HepG2 (cell line): ENCODE data around the gene AP4M1. TPM values are rescaled to one million over a fixed set of nuclear protein-coding genes. Genes with fewer than 3 reads are reported as not detected.

Source experiments
- ATAC-seq: fragments of 200-7000 bp; cut with Tn5 transposase; 3 replicates; pipeline ENCODE4 v1.9.1; 2020; ENCODE audit warnings: mild to moderate bottlenecking, moderate library complexity
- BruUV-seq: library from RNA; stranded (reverse); fragments of 400-500 nt; replicated peaks from 2 replicates; lab custom pipeline; 2021; lab: Mats Ljungman, UMichigan
- CTCF ChIA-PET: fragments of 300-600 bp; formaldehyde crosslinking; extraction: SDS; loops from one replicate; lab custom pipeline; 2021; ENCODE audit warnings: low total read pairs, inconsistent platforms, low intra/inter-chr PET ratio; lab: Yijun Ruan, JAX
- POLR2A ChIA-PET: fragments of 350-600 bp; sonication (Branson Sonifier 250); formaldehyde crosslinking; loops from one replicate; lab custom pipeline; 2020; ENCODE audit warnings: antibody characterized with exemption, inconsistent platforms; lab: Yijun Ruan, JAX
- DNase-seq: peaks from one replicate; pipeline ENCODE4 v3.0.0-alpha.2; 2015; ENCODE audit warnings: low spot score
- FAIRE-seq: peaks from 3 replicates; lab custom pipeline; 2011; peaks lifted over from hg19 to GRCh38; lab: Jason Lieb, UNC
- H2AFZ ChIP-seq: one replicate; pipeline ENCODE4 v1.6.1; 2011; ENCODE audit warnings: low read length, inconsistent platforms
- H3K27ac ChIP-seq: fragments of 300-600 bp; 3 replicates; pipeline ENCODE4 v1.8.0; 2011; ENCODE audit warnings: mixed run types, mild to moderate bottlenecking, mixed read lengths, low read length, inconsistent platforms; ENCODE audit not compliant: insufficient read depth; ENCODE audit errors: extremely low read length
- H3K27me3 ChIP-seq, 2 experiments: fragments of 200-600 bp in 1 of 2; 2 replicates in 1 of 2; 3 replicates in 1 of 2; pipeline versions ENCODE4 v1.6.0 to v1.8.0; 2011; ENCODE audit warnings: low read length in 2 of 2, mild to moderate bottlenecking in 2 of 2, moderate library complexity in 2 of 2, inconsistent platforms in 1 of 2; ENCODE audit not compliant: insufficient read depth in 2 of 2, control insufficient read depth in 1 of 2
- H3K36me3 ChIP-seq, 2 experiments: fragments of 200-600 bp in 1 of 2; replicated peaks in 1 of 2; 2 replicates in 1 of 2; 3 replicates in 1 of 2; pipeline versions ENCODE4 v1.5.1 to v1.8.0; 2011; ENCODE audit warnings: low read length in 2 of 2, inconsistent platforms in 1 of 2; ENCODE audit not compliant: insufficient read depth in 2 of 2, control insufficient read depth in 1 of 2
- H3K4me1 ChIP-seq: 2 replicates; pipeline ENCODE4 v1.5.1; 2012; ENCODE audit warnings: low read length, inconsistent platforms; ENCODE audit not compliant: insufficient read depth
- H3K4me2 ChIP-seq: 2 replicates; pipeline ENCODE4 v1.6.0; 2011; ENCODE audit warnings: low read depth, low read length, inconsistent platforms
- H3K4me3 ChIP-seq, 3 experiments: fragments of 200-600 bp in 1 of 3; sonication (generic), shearing (Covaris generic) in 1 of 3; replicated peaks in 1 of 3; 2 replicates each; pipeline ENCODE4 v1.5.1; 2011 to 2016; ENCODE audit warnings: low read length in 3 of 3, inconsistent platforms in 2 of 3, low read depth in 2 of 3, mild to moderate bottlenecking in 2 of 3, control low read depth in 1 of 3, mixed read lengths in 1 of 3; ENCODE audit not compliant: insufficient read depth in 1 of 3
- H3K79me2 ChIP-seq: one replicate; pipeline ENCODE4 v1.6.1; 2011; ENCODE audit warnings: low read length, inconsistent platforms; ENCODE audit not compliant: insufficient read depth
- H3K9ac ChIP-seq: 2 replicates; pipeline ENCODE4 v1.6.0; 2011; ENCODE audit warnings: mild to moderate bottlenecking, low read depth, low read length, inconsistent platforms; ENCODE audit not compliant: insufficient read depth
- H3K9me3 ChIP-seq: 2 replicates; pipeline ENCODE4 v1.5.1; 2012; ENCODE audit warnings: mild to moderate bottlenecking, low read length
- H4K20me1 ChIP-seq: 2 replicates; pipeline ENCODE4 v1.6.0; 2011; ENCODE audit warnings: inconsistent platforms, mild to moderate bottlenecking, low read length, moderate library complexity; ENCODE audit not compliant: insufficient read depth
- GATAD2A ChIP-seq: IDR thresholded peaks from 2 replicates; pipeline ENCODE4 v1.6.1; 2016
- JDP2 ChIP-seq: sonication (generic); formaldehyde crosslinking; IDR thresholded peaks from 2 replicates; pipeline ENCODE4 v1.8.1; 2022; ENCODE audit warnings: missing genetic modification reagents, borderline replicate concordance
- KDM4B ChIP-seq: sonication (generic); formaldehyde crosslinking; IDR thresholded peaks from 2 replicates; pipeline ENCODE4 v1.4.0; 2020; ENCODE audit warnings: missing genetic modification reagents
- MEIS2 ChIP-seq: sonication (generic); formaldehyde crosslinking; IDR thresholded peaks from 2 replicates; pipeline ENCODE4 v1.9.0; 2021; ENCODE audit warnings: mild to moderate bottlenecking, missing genetic modification reagents
- RAD21 ChIP-seq: fragments of 450-650 bp; formaldehyde crosslinking; IDR thresholded peaks from 2 replicates; pipeline ENCODE4 v1.5.0; 2020; ENCODE audit warnings: mild to moderate bottlenecking
- RBFOX2 ChIP-seq: fragments of 200-400 bp; formaldehyde crosslinking; IDR thresholded peaks from 2 replicates; pipeline ENCODE4 v1.6.1; 2017; ENCODE audit warnings: low read depth, mild to moderate bottlenecking, low read length
- RNF2 ChIP-seq: fragments of 450-650 bp; conservative IDR thresholded peaks from 2 replicates; pipeline ENCODE4 v1.6.1; 2016; ENCODE audit warnings: low read depth
- SETDB1 ChIP-seq: sonication (generic); formaldehyde crosslinking; IDR thresholded peaks from 2 replicates; pipeline ENCODE4 v1.5.1; 2020; ENCODE audit warnings: missing genetic modification reagents, mild to moderate bottlenecking, borderline replicate concordance
- TCF7 ChIP-seq: sonication (generic); IDR thresholded peaks from 2 replicates; pipeline ENCODE4 v1.6.1; 2016; ENCODE audit warnings: antibody characterized with exemption, low read depth
- ZFP1 ChIP-seq: IDR thresholded peaks from 2 replicates; pipeline ENCODE4 v1.6.1; 2016
- ZFP37 ChIP-seq: sonication (generic); formaldehyde crosslinking; IDR thresholded peaks from 2 replicates; pipeline ENCODE4 v1.4.0; 2020; ENCODE audit warnings: missing genetic modification reagents, borderline replicate concordance
- ZNF326 ChIP-seq: sonication (generic); formaldehyde crosslinking; IDR thresholded peaks from 2 replicates; pipeline ENCODE4 v1.4.0; 2020; ENCODE audit warnings: missing genetic modification reagents, borderline replicate concordance
- WGBS: methylation state at CpG from one replicate; pipeline ENCODE4 v1.1.6; 2017; ENCODE audit warnings: low lambda C conversion rate; 5-methylcytosine and 5-hydroxymethylcytosine counted together
- in situ Hi-C: cut with HindIII; loops from 2 replicates; pipeline ENCODE4 v1.10.0; 2017; ENCODE audit warnings: low pct_unique_long_range_greater_than_20kb; ENCODE audit not compliant: extremely low pct_ligation_motif_present
- intact Hi-C: fragments of 100-400 bp; cut with micrococcal nuclease; formaldehyde crosslinking; loops from one replicate; pipeline ENCODE4 v1.10.0; 2022; ENCODE audit not compliant: unreplicated experiment
- polyA plus RNA-seq, 8 experiments: library from polyadenylated mRNA; depleted of rRNA in 3 of 8; stranded (reverse) in 7 of 8; unstranded in 1 of 8; fragments of >200 nt; fragmentation: Illumina TruSeq in 4 of 8; extraction: Trizol in 4 of 8; gene quantifications; 2 replicates each; pipeline versions ENCODE4 v1.2.1 to v1.2.3, GENCODE V29; 2011 to 2016; ENCODE audit warnings: low read depth in 4 of 8, missing spikeins in 1 of 8, mixed read lengths in 1 of 8; ENCODE audit not compliant: insufficient read depth in 1 of 8
- total RNA-seq, 5 experiments: library from RNA; depleted of rRNA; stranded (reverse); fragments of >200 nt; fragmentation: Illumina TruSeq; extraction: Trizol; gene quantifications; 2 replicates each; pipeline ENCODE4 v1.2.3, GENCODE V29; 2016; ENCODE audit warnings: low read depth in 1 of 5
- TF ChIP-seq, protein P1 (sequence below): sonication (generic); formaldehyde crosslinking; IDR thresholded peaks from 2 replicates; pipeline ENCODE4 v1.5.0; 2020; ENCODE audit warnings: mild to moderate bottlenecking, missing genetic modification reagents
- TF ChIP-seq, protein P2 (sequence below): sonication (generic); formaldehyde crosslinking; conservative IDR thresholded peaks from 2 replicates; pipeline ENCODE4 v1.4.0; 2020; ENCODE audit warnings: missing genetic modification reagents
- TF ChIP-seq, protein P3 (sequence below): sonication (generic); formaldehyde crosslinking; IDR thresholded peaks from 2 replicates; pipeline ENCODE4 v1.4.0; 2020; ENCODE audit warnings: missing genetic modification reagents

Gene AP4M1
- total and polyA plus RNA-seq, 2 of the 13 experiments (the other 11 are each of a cell fraction or from before 2014, with no cell fraction given): 6.3 to 9.7 TPM

DNA sequence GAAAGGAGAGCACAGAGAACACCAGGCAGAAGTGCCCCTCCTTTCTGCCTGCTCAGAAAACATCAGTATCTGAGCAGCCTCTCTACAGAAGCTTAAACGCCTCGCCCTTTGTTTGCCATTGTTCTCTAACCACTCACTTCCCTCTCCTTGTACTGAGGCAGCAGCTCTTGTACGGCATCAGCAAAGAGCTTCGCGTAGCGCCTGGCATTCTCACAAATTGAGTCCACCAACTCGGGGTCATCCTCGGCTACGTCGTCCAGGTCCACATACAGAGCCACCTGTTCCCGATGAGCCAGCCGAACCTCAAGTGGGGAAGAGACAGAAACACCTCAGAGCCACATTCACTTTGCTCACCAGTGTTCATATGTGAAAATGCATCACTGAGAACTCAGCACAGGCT lies 2.0 kb upstream of the AP4M1 start:
- TF ChIP-seq ZFP1 (no peak), TCF7 (no peak), GATAD2A (no peak), ZNF326 (CRISPR knock-in tag) (no peak), ZFP37 (no peak), JDP2 (CRISPR knock-in tag) (no peak), RAD21 (CRISPR knock-in tag) (no peak), RNF2 (no peak), MEIS2 (CRISPR knock-in tag) (no peak), RBFOX2 (no peak), SETDB1 (CRISPR knock-in tag) (no peak), KDM4B (CRISPR knock-in tag) (no peak)
- TF ChIP-seq, protein P1, sequence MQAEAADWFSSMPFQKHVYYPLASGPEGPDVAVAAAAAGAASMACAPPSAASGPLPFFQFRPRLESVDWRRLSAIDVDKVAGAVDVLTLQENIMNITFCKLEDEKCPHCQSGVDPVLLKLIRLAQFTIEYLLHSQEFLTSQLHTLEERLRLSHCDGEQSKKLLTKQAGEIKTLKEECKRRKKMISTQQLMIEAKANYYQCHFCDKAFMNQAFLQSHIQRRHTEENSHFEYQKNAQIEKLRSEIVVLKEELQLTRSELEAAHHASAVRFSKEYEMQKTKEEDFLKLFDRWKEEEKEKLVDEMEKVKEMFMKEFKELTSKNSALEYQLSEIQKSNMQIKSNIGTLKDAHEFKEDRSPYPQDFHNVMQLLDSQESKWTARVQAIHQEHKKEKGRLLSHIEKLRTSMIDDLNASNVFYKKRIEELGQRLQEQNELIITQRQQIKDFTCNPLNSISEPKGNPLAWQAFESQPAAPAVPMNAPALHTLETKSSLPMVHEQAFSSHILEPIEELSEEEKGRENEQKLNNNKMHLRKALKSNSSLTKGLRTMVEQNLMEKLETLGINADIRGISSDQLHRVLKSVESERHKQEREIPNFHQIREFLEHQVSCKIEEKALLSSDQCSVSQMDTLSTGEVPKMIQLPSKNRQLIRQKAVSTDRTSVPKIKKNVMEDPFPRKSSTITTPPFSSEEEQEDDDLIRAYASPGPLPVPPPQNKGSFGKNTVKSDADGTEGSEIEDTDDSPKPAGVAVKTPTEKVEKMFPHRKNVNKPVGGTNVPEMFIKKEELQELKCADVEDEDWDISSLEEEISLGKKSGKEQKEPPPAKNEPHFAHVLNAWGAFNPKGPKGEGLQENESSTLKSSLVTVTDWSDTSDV (CRISPR knock-in tag): no peak
- TF ChIP-seq, protein P2, sequence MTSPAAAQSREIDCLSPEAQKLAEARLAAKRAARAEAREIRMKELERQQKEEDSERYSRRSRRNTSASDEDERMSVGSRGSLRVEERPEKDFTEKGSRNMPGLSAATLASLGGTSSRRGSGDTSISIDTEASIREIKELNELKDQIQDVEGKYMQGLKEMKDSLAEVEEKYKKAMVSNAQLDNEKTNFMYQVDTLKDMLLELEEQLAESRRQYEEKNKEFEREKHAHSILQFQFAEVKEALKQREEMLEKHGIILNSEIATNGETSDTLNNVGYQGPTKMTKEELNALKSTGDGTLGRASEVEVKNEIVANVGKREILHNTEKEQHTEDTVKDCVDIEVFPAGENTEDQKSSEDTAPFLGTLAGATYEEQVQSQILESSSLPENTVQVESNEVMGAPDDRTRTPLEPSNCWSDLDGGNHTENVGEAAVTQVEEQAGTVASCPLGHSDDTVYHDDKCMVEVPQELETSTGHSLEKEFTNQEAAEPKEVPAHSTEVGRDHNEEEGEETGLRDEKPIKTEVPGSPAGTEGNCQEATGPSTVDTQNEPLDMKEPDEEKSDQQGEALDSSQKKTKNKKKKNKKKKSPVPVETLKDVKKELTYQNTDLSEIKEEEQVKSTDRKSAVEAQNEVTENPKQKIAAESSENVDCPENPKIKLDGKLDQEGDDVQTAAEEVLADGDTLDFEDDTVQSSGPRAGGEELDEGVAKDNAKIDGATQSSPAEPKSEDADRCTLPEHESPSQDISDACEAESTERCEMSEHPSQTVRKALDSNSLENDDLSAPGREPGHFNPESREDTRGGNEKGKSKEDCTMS: no peak
- TF ChIP-seq, protein P3, sequence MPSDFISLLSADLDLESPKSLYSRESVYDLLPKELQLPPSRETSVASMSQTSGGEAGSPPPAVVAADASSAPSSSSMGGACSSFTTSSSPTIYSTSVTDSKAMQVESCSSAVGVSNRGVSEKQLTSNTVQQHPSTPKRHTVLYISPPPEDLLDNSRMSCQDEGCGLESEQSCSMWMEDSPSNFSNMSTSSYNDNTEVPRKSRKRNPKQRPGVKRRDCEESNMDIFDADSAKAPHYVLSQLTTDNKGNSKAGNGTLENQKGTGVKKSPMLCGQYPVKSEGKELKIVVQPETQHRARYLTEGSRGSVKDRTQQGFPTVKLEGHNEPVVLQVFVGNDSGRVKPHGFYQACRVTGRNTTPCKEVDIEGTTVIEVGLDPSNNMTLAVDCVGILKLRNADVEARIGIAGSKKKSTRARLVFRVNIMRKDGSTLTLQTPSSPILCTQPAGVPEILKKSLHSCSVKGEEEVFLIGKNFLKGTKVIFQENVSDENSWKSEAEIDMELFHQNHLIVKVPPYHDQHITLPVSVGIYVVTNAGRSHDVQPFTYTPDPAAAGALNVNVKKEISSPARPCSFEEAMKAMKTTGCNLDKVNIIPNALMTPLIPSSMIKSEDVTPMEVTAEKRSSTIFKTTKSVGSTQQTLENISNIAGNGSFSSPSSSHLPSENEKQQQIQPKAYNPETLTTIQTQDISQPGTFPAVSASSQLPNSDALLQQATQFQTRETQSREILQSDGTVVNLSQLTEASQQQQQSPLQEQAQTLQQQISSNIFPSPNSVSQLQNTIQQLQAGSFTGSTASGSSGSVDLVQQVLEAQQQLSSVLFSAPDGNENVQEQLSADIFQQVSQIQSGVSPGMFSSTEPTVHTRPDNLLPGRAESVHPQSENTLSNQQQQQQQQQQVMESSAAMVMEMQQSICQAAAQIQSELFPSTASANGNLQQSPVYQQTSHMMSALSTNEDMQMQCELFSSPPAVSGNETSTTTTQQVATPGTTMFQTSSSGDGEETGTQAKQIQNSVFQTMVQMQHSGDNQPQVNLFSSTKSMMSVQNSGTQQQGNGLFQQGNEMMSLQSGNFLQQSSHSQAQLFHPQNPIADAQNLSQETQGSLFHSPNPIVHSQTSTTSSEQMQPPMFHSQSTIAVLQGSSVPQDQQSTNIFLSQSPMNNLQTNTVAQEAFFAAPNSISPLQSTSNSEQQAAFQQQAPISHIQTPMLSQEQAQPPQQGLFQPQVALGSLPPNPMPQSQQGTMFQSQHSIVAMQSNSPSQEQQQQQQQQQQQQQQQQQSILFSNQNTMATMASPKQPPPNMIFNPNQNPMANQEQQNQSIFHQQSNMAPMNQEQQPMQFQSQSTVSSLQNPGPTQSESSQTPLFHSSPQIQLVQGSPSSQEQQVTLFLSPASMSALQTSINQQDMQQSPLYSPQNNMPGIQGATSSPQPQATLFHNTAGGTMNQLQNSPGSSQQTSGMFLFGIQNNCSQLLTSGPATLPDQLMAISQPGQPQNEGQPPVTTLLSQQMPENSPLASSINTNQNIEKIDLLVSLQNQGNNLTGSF (CRISPR knock-in tag): no peak
- 90% methylated on average over 12 of the region's 12 CpGs for WGBS
- no peaks in the 10 kb centered on the region; the same call in 1 of the 2 replicates for H4K20me1 ChIP-seq
- H2AFZ ChIP-seq: no peak overlapping the region
- no peaks in the 10 kb centered on the region for H3K9me3 ChIP-seq
- intact Hi-C loops: no loop called here
- in situ Hi-C loops: no loop called here
- H3K9ac ChIP-seq: peak overlapping the region; percentile 92
- peak overlapping the region; percentile 85 for H3K4me2 ChIP-seq
- CTCF ChIA-PET: no interaction called here
- peaks cover 23% of the 10 kb centered on the region for H3K79me2 ChIP-seq
- no peak for DNase-seq
- BruUV-seq: no TSS peak
- H3K27me3 ChIP-seq: no peaks in the 10 kb centered on the region
- H3K27ac ChIP-seq: peak overlapping the region; percentile 95
- peak overlapping the region; percentile 85 to 99 (median 86) for H3K4me3 ChIP-seq
- no peak for ATAC-seq
- POLR2A ChIA-PET: interaction anchor here (0.6 to 3.5 kb wide), 2 partner anchors 21 to 64 kb away, joined by 4 to 21 read pairs; partner anchors contain the start of gene CNPY4
- no peak for FAIRE-seq
- peaks cover 22% of the 10 kb centered on the region for H3K4me1 ChIP-seq
- peaks cover 31 to 51% of the 10 kb centered on the region in 2 experiments for H3K36me3 ChIP-seq
